HG03571 (cell line): ENCODE data around the gene GALNTL6.
"Not testable (repeated sequence)": the region's sequence is repeated elsewhere in the genome, so short reads cannot be mapped to it uniquely, and the experiment has no call there.

Experiments
- ATAC-seq: cut with Tn5 transposase; IDR thresholded peaks from one replicate; pipeline ENCODE4 v1.9.1; 2021; ENCODE audit not compliant: unreplicated experiment

GALNTL6 gene

GRCh38 chr4:172838943-172839342 lies 1025.7 kb downstream of the GALNTL6 start:
- ATAC-seq = no peak

- no peak for ATAC-seq
These were observed 1029.6 kb downstream of the GALNTL6 start for GRCh38 chr4:172842779-172843178.

- no peak for ATAC-seq
These were observed 1030.0 kb downstream of the GALNTL6 start for GRCh38 chr4:172843192-172843591.

- ATAC-seq = no peak
These were observed 1031.4 kb downstream of the GALNTL6 start for GRCh38 chr4:172844556-172844955.

- ATAC-seq = no peak
These were observed 1032.1 kb downstream of the GALNTL6 start for GRCh38 chr4:172845281-172845680.

- ATAC-seq = no peak
These were observed 1037.6 kb downstream of the GALNTL6 start for GRCh38 chr4:172850838-172851237.

GRCh38 chr4:172851534-172851933 lies 1038.3 kb downstream of the GALNTL6 start:
- no peak for ATAC-seq

GRCh38 chr4:172857026-172857425 lies 1043.8 kb downstream of the GALNTL6 start:
- no peak for ATAC-seq

GRCh38 chr4:172858731-172859230 lies 1045.6 kb downstream of the GALNTL6 start:
- no peak for ATAC-seq

GRCh38 chr4:172865103-172865502 lies 1051.9 kb downstream of the GALNTL6 start:
- ATAC-seq = no peak

GRCh38 chr4:172865531-172866127 lies 1052.4 kb downstream of the GALNTL6 start:
- no peak for ATAC-seq

- ATAC-seq = no peak
These were observed 1053.2 kb downstream of the GALNTL6 start for GRCh38 chr4:172866421-172866820.

- no peak for ATAC-seq
These were observed 1054.6 kb downstream of the GALNTL6 start for GRCh38 chr4:172867835-172868234.

GRCh38 chr4:172868271-172868670 lies 1055.1 kb downstream of the GALNTL6 start:
- ATAC-seq = no peak

- ATAC-seq = no peak
These were observed 1056.5 kb downstream of the GALNTL6 start for GRCh38 chr4:172869621-172870268.

- no peak for ATAC-seq
These were observed 1058.2 kb downstream of the GALNTL6 start for GRCh38 chr4:172871381-172871780.

GRCh38 chr4:172874944-172875343 lies 1061.7 kb downstream of the GALNTL6 start:
- no peak for ATAC-seq

- ATAC-seq = no peak
These were observed 1063.2 kb downstream of the GALNTL6 start for GRCh38 chr4:172876394-172876793.

GRCh38 chr4:172881645-172882044 lies 1068.4 kb downstream of the GALNTL6 start:
- no peak for ATAC-seq

GRCh38 chr4:172887358-172887757 lies 1074.2 kb downstream of the GALNTL6 start:
- ATAC-seq = not testable (repeated sequence)

GRCh38 chr4:172887959-172888358 lies 1074.8 kb downstream of the GALNTL6 start:
- ATAC-seq = no peak

- no peak for ATAC-seq
These were observed 1079.1 kb downstream of the GALNTL6 start for GRCh38 chr4:172892300-172892699.

GRCh38 chr4:172895699-172896098 lies 1082.5 kb downstream of the GALNTL6 start:
- ATAC-seq = no peak
